HCT116 (cell line): ENCODE measurements around the gene TAF1B. TPM values are rescaled to one million over a fixed set of nuclear protein-coding genes. Genes with fewer than 3 reads are reported as not detected.

Experiments used
- ATAC-seq: fragments of 200-7000 bp; cut with Tn5 transposase; 2 replicates; pipeline ENCODE4 v1.9.1; 2020; ENCODE audit warnings: mild to moderate bottlenecking, moderate library complexity
- BruUV-seq: library from RNA; stranded (reverse); fragments of 400-500 nt; replicated peaks from 2 replicates; lab custom pipeline; 2021; lab: Mats Ljungman, UMichigan
- CTCF ChIA-PET: fragments of 300-600 bp; sonication (Branson Sonifier 250); formaldehyde crosslinking; loops from one replicate; lab custom pipeline; 2021; ENCODE audit warnings: antibody characterized with exemption; lab: Charles Lee
- POLR2A ChIA-PET: fragments of 300-600, 350-600 bp; sonication (Branson Sonifier 250); formaldehyde crosslinking; loops from one replicate; lab custom pipeline; 2021; ENCODE audit warnings: antibody characterized with exemption; lab: Charles Lee
- RAD21 ChIA-PET, 2 experiments: fragments of 300-600 bp; sonication (Branson Sonifier 250); formaldehyde crosslinking; loops; one replicate each; lab custom pipeline; 2023; ENCODE audit warnings: low total read pairs in 2 of 2; ENCODE audit not compliant: uncharacterized antibody in 2 of 2, unreplicated experiment in 2 of 2, low non-redundant PET in 1 of 2; lab: Charles Lee
- DNase-seq: peaks from one replicate; pipeline ENCODE4 v3.0.0-alpha.2; 2010; ENCODE audit warnings: low read depth, low spot score
- H2AFZ ChIP-seq: fragments of 200-600 bp; shearing (Covaris generic), sonication (generic); 2 replicates; pipeline ENCODE4 v1.6.1; 2017; ENCODE audit warnings: low read depth, mixed run types, mixed read lengths, antibody characterized with exemption, low read length; ENCODE audit not compliant: poor library complexity, severe bottlenecking
- H3K27ac ChIP-seq: 2 replicates; pipeline ENCODE4 v1.5.1; 2012; ENCODE audit warnings: low read depth, low read length
- H3K27me3 ChIP-seq: fragments of 200-600 bp; sonication (generic); 2 replicates; pipeline ENCODE4 v1.6.1; 2016; ENCODE audit warnings: mixed run types, low read length, mixed read lengths; ENCODE audit not compliant: insufficient read depth
- H3K36me3 ChIP-seq, 2 experiments: fragments of 200-500 bp in 1 of 2; fragments of 200-600 bp in 1 of 2; sonication (Bioruptor generic) in 1 of 2; sonication (generic) in 1 of 2; 2 replicates each; pipeline versions ENCODE4 v1.5.1 to v1.6.1; 2014 to 2016; ENCODE audit warnings: low read length in 2 of 2, inconsistent platforms in 1 of 2, mixed read lengths in 1 of 2, mixed run types in 1 of 2; ENCODE audit not compliant: insufficient read depth in 2 of 2, control insufficient read depth in 1 of 2
- H3K4me1 ChIP-seq, 2 experiments: fragments of 200-600 bp in 1 of 2; sonication (generic) in 1 of 2; 2 replicates each; pipeline versions ENCODE4 v1.5.1 to v1.6.1; 2012 to 2017; ENCODE audit warnings: low read length in 2 of 2, inconsistent platforms in 1 of 2, mild to moderate bottlenecking in 1 of 2, mixed read lengths in 1 of 2, mixed run types in 1 of 2, moderate library complexity in 1 of 2; ENCODE audit not compliant: insufficient read depth in 2 of 2, control insufficient read depth in 1 of 2
- H3K4me2 ChIP-seq: fragments of 200-600 bp; sonication (generic); 2 replicates; pipeline ENCODE4 v1.6.1; 2017; ENCODE audit warnings: mixed run types, low read length, mixed read lengths
- H3K4me3 ChIP-seq, 2 experiments: fragments of 200-600 bp in 1 of 2; sonication (generic) in 1 of 2; replicated peaks in 1 of 2; 2 replicates each; pipeline ENCODE4 v1.5.1; 2011 to 2016; ENCODE audit warnings: low read length in 2 of 2, control low read depth in 1 of 2, low read depth in 1 of 2, mild to moderate bottlenecking in 1 of 2, mixed read lengths in 1 of 2, mixed run types in 1 of 2
- H3K79me2 ChIP-seq: fragments of 200-600 bp; sonication (generic); 2 replicates; pipeline ENCODE4 v1.6.1; 2017; ENCODE audit warnings: mild to moderate bottlenecking, mixed run types, low read length, moderate library complexity, mixed read lengths; ENCODE audit not compliant: insufficient read depth
- H3K9ac ChIP-seq: fragments of 200-600 bp; sonication (generic); 2 replicates; pipeline ENCODE4 v1.6.1; 2016; ENCODE audit warnings: low read length, mixed read lengths
- H3K9me2 ChIP-seq: fragments of 200-600 bp; sonication (generic), shearing (Covaris generic); 2 replicates; pipeline ENCODE4 v1.6.1; 2017; ENCODE audit warnings: mixed run types, mild to moderate bottlenecking, moderate library complexity; ENCODE audit not compliant: insufficient read depth
- H3K9me3 ChIP-seq, 2 experiments: fragments of 200-500 bp in 1 of 2; fragments of 200-600 bp in 1 of 2; sonication (Bioruptor generic) in 1 of 2; sonication (generic) in 1 of 2; 2 replicates each; pipeline ENCODE4 v1.6.1; 2014 to 2017; ENCODE audit warnings: low read length in 2 of 2, mixed read lengths in 2 of 2, inconsistent platforms in 1 of 2, low read depth in 1 of 2, mild to moderate bottlenecking in 1 of 2, mixed run types in 1 of 2, moderate library complexity in 1 of 2; ENCODE audit not compliant: control insufficient read depth in 1 of 2, insufficient read depth in 1 of 2
- H4K20me1 ChIP-seq: fragments of 200-600 bp; sonication (generic), shearing (Covaris generic); 2 replicates; pipeline ENCODE4 v1.6.1; 2017; ENCODE audit warnings: mixed run types, mild to moderate bottlenecking, moderate library complexity; ENCODE audit not compliant: insufficient read depth
- EGR1 ChIP-seq: IDR thresholded peaks from 2 replicates; pipeline ENCODE4 v1.6.1; 2012; ENCODE audit warnings: low read depth
- ELF1 ChIP-seq: IDR thresholded peaks from 2 replicates; pipeline ENCODE4 v1.6.1; 2012; ENCODE audit warnings: low read depth, borderline replicate concordance
- EZH2phosphoT487 ChIP-seq: fragments of 200-600 bp; IDR thresholded peaks from 2 replicates; pipeline ENCODE4 v1.6.1; 2018; ENCODE audit warnings: antibody characterized with exemption, borderline replicate concordance
- FOSL1 ChIP-seq: IDR thresholded peaks from 2 replicates; pipeline ENCODE4 v1.6.1; 2012; ENCODE audit warnings: low read depth
- JUND ChIP-seq: IDR thresholded peaks from 2 replicates; pipeline ENCODE4 v1.6.1; 2012
- POLR2AphosphoS5 ChIP-seq: IDR thresholded peaks from 2 replicates; pipeline ENCODE4 v1.6.1; 2011; ENCODE audit warnings: mild to moderate bottlenecking, low read depth, low read length, moderate library complexity
- SP1 ChIP-seq: IDR thresholded peaks from 2 replicates; pipeline ENCODE4 v1.6.1; 2012; ENCODE audit warnings: low read depth
- SRF ChIP-seq: IDR thresholded peaks from 2 replicates; pipeline ENCODE4 v1.6.1; 2012; ENCODE audit warnings: low read depth
- TCF7L2 ChIP-seq: IDR thresholded peaks from 2 replicates; pipeline ENCODE4 v1.7.0; 2011; ENCODE audit warnings: borderline replicate concordance, inconsistent platforms; ENCODE audit not compliant: insufficient read depth, insufficient read length; ENCODE audit errors: extremely low read depth
- intact Hi-C: fragments of 100-400 bp; cut with micrococcal nuclease; formaldehyde crosslinking; loops from 2 replicates; pipeline ENCODE4 v1.10.0; 2022
- total RNA-seq: library from RNA; stranded (reverse); gene quantifications from one replicate; pipeline ENCODE4 v1.2.1, GENCODE V29; 2021; ENCODE audit not compliant: unreplicated experiment
- TF ChIP-seq, protein P1 (sequence below): IDR thresholded peaks from 2 replicates; pipeline ENCODE4 v1.6.1; 2012
- TF ChIP-seq, protein P2 (sequence below): IDR thresholded peaks from 2 replicates; pipeline ENCODE4 v1.6.1; 2011; ENCODE audit warnings: mild to moderate bottlenecking, low read length, moderate library complexity; ENCODE audit not compliant: insufficient replicate concordance; ENCODE audit errors: extremely low read depth

The TAF1B gene
- total RNA-seq, 1 experiment from 2014 or later = 27.9 TPM

DNA sequence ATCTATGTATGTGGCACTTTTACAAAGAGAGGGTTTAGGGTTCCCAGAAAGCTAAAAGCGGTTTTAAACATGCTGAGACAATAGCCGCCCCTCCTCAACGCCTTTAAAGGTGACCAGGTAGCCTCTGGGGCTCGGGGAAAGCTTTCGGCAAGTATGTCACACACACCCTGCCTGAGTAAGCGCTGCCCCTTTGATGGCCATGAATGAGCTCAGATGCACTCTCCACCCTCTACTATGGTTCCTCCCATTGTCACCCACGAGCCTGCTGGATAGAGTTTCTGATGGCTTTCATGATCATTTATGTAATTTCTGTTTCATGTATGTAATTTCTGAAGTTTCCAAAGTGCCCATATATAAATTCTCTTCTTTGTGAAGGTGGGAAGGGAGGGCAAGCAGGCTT is 64.1 kb downstream of the TAF1B start:
- no peak overlapping the region for H3K4me3 ChIP-seq
- H3K9me2 ChIP-seq = no peaks in the 10 kb centered on the region
- ChIA-PET RAD21 (no interaction called here), POLR2A (no interaction called here), CTCF (no interaction called here)
- intact Hi-C loops = no loop called here
- no peak overlapping the region for H3K9ac ChIP-seq
- H2AFZ ChIP-seq = no peak overlapping the region
- no peaks in the 10 kb centered on the region for H3K79me2 ChIP-seq
- no peaks in the 10 kb centered on the region for H3K9me3 ChIP-seq
- no peak for DNase-seq
- no peaks in the 10 kb centered on the region for H4K20me1 ChIP-seq
- peaks cover 0 to 6% of the 10 kb centered on the region in 2 experiments; a peak in 1 of 4 replicates for H3K36me3 ChIP-seq
- no peak for ATAC-seq
- H3K4me1 ChIP-seq = no peaks in the 10 kb centered on the region
- H3K27me3 ChIP-seq = no peaks in the 10 kb centered on the region
- H3K4me2 ChIP-seq = no peak overlapping the region
- TF ChIP-seq, protein P1, sequence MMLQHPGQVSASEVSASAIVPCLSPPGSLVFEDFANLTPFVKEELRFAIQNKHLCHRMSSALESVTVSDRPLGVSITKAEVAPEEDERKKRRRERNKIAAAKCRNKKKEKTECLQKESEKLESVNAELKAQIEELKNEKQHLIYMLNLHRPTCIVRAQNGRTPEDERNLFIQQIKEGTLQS = no peak
- TF ChIP-seq POLR2AphosphoS5 (no peak), JUND (no peak), EZH2phosphoT487 (no peak)
- BruUV-seq = no TSS peak
- H3K27ac ChIP-seq = no peak overlapping the region

DNA sequence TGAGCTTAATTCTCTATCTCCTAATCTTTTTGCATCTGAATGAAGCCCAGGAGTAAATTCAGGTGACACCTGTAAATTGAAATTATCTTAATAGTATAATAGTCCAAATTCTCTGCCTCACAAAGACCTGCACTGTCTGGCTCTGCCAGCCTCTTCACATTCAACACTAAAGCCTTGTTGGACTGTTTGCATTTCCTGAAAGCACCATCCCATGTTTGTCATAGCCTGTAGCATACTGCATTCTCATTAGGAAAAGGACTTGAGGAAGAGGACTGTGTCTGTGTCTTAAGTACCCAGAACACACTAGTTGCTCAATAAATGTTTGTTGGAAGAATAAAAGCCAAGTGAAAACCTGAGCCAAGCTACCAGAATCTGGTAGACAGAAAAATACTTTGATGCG is 65.4 kb downstream of the TAF1B start:
- Histone ChIP-seq H3K9ac (no peak overlapping the region), H3K27ac (no peak overlapping the region), H3K79me2 (no peaks in the 10 kb centered on the region), H3K9me2 (no peaks in the 10 kb centered on the region), H4K20me1 (no peaks in the 10 kb centered on the region), H2AFZ (no peak overlapping the region), H3K4me3 (no peak overlapping the region), H3K4me1 (peaks cover 0 to 2% of the 10 kb centered on the region in 2 experiments; a peak in 2 of 4 replicates), H3K27me3 (no peaks in the 10 kb centered on the region), H3K9me3 (no peaks in the 10 kb centered on the region), H3K36me3 (peaks cover under 1 to 6% of the 10 kb centered on the region in 2 experiments; a peak in 1 of 4 replicates), H3K4me2 (no peak overlapping the region)
- no peak for DNase-seq
- ChIA-PET POLR2A (no interaction called here), RAD21 (no interaction called here), CTCF (no interaction called here)
- TF ChIP-seq TCF7L2 (no peak), SRF (no peak), SP1 (no peak), ELF1 (no peak), FOSL1 (no peak), POLR2AphosphoS5 (no peak), EGR1 (no peak)
- TF ChIP-seq, protein P2, sequence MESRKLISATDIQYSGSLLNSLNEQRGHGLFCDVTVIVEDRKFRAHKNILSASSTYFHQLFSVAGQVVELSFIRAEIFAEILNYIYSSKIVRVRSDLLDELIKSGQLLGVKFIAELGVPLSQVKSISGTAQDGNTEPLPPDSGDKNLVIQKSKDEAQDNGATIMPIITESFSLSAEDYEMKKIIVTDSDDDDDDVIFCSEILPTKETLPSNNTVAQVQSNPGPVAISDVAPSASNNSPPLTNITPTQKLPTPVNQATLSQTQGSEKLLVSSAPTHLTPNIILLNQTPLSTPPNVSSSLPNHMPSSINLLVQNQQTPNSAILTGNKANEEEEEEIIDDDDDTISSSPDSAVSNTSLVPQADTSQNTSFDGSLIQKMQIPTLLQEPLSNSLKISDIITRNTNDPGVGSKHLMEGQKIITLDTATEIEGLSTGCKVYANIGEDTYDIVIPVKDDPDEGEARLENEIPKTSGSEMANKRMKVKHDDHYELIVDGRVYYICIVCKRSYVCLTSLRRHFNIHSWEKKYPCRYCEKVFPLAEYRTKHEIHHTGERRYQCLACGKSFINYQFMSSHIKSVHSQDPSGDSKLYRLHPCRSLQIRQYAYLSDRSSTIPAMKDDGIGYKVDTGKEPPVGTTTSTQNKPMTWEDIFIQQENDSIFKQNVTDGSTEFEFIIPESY = no peak
- TF ChIP-seq, protein P1 = no peak
- no TSS peak for BruUV-seq
- ATAC-seq = no peak
- intact Hi-C loops = no loop called here
